NCI-H1048 (cell line): ENCODE measurements around the gene LIPG.

Experiments
- DNase-seq: peaks from one replicate; lab custom pipeline; 2025; lab: John Stamatoyannopoulos, UW

Gene LIPG

GRCh38 chr18:49612515-49613033 lies 50.7 kb downstream of the LIPG start:
- DNase-seq, result no peak

- DNase-seq, result peak; percentile 68
Measured at GRCh38 chr18:49613141-49613640, 51.3 kb downstream of the LIPG start.

GRCh38 chr18:49613641-49614151 lies 51.8 kb downstream of the LIPG start:
- peak; percentile 39 for DNase-seq

GRCh38 chr18:49616618-49617328 lies 54.9 kb downstream of the LIPG start:
- no peak for DNase-seq

- DNase-seq, result no peak
Measured at GRCh38 chr18:49617329-49617695, 55.5 kb downstream of the LIPG start.

GRCh38 chr18:49617865-49618264 lies 56.0 kb downstream of the LIPG start:
- DNase-seq, result no peak

GRCh38 chr18:49618742-49619681 lies 57.2 kb downstream of the LIPG start:
- DNase-seq, result no peak

GRCh38 chr18:49619801-49620200 lies 57.9 kb downstream of the LIPG start:
- DNase-seq, result no peak

- no peak for DNase-seq
Measured at GRCh38 chr18:49621301-49621700, 59.4 kb downstream of the LIPG start.

GRCh38 chr18:49621717-49622351 lies 60.0 kb downstream of the LIPG start:
- DNase-seq, result no peak

GRCh38 chr18:49623571-49623970 lies 61.7 kb downstream of the LIPG start:
- DNase-seq, result no peak

- no peak for DNase-seq
Measured at GRCh38 chr18:49625021-49625691, 63.3 kb downstream of the LIPG start.

GRCh38 chr18:49626842-49627467 lies 65.1 kb downstream of the LIPG start:
- DNase-seq, result no peak

- DNase-seq, result no peak
Measured at GRCh38 chr18:49628119-49628518, 66.3 kb downstream of the LIPG start.

GRCh38 chr18:49628881-49629795 lies 67.3 kb downstream of the LIPG start:
- no peak for DNase-seq

- DNase-seq, result no peak
Measured at GRCh38 chr18:49630246-49630699, 68.4 kb downstream of the LIPG start.

GRCh38 chr18:49631146-49631866 lies 69.4 kb downstream of the LIPG start:
- DNase-seq, result no peak

- no peak for DNase-seq
Measured at GRCh38 chr18:49632588-49632987, 70.7 kb downstream of the LIPG start.

GRCh38 chr18:49638209-49638785 lies 76.4 kb downstream of the LIPG start:
- DNase-seq, result no peak
